ENCODE results near the gene TAF5. TPM values are rescaled to one million over a fixed set of nuclear protein-coding genes. Genes with fewer than 3 reads are reported as not detected.

Gene TAF5
- total and polyA plus RNA-seq, 2 of the 4 experiments (the other 2 are of a cell fraction): 1.9 to 3.6 TPM

DNA sequence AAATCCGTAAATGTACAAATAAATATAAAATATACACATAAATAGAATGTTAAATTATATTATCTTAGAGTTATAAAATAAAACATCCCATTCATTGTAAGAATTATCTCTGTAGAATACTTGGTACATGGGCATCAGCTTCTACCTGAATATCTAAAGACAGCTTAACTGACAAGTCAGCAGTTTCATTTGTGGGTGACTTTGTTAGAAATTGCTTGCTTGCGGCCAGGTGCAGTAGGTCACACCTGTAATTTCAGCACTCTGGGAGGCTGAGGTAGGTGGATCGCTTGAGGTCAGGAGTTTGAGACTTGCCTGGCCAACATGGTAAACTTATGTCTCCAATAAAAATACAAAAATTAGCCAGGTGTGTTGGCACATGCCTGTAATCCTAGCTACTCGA is 31.4 kb upstream of the TAF5 start:
- H3K79me1 ChIP-seq (ENCODE audit: low read depth in 1 of 2, low read length in 2 of 2): peaks cover 6 to 8% of the 10 kb centered on the region in 2 experiments; a peak in 3 of 4 replicates
- no peak overlapping the region for H3K18ac ChIP-seq (ENCODE audit: low read depth, low read length)
- H3K9me3 ChIP-seq (ENCODE audit: control insufficient read depth, insufficient read depth, low read length): no peaks in the 10 kb centered on the region

More for the DNA sequence above, 31.4 kb upstream of the TAF5 start:
- intact Hi-C loops (cut with micrococcal nuclease) (no loop called here), in situ Hi-C loops (cut with MboI; ENCODE audit: low sequenced_read_pairs) (no loop called here), dilution Hi-C loops (cut with HindIII; ENCODE audit: low sequenced_read_pairs, unreplicated experiment) (no loop called here)
- Histone ChIP-seq H4K5ac (ENCODE audit: low read depth, low read length) (no peak overlapping the region), H3K36me3 (ENCODE audit: control insufficient read depth, insufficient read depth, low read length) (peaks cover 23% of the 10 kb centered on the region), H3K56ac (ENCODE audit: extremely low read depth, insufficient read depth, low read length) (no peak overlapping the region), H3K4me2 (ENCODE audit: low read depth, low read length) (no peak overlapping the region), H2BK15ac (ENCODE audit: low read depth, low read length) (no peak overlapping the region), H3K9me1 (ENCODE audit: insufficient read depth, low read length) (no peaks in the 10 kb centered on the region), H3K9ac (ENCODE audit: low read depth, low read length) (no peak overlapping the region), H3K4me1 (ENCODE audit: control insufficient read depth, insufficient read depth, low read length) (no peaks in the 10 kb centered on the region), H3K27ac (ENCODE audit: insufficient read depth, low read length) (no peak overlapping the region), H3K27me3 (ENCODE audit: control insufficient read depth, insufficient read depth, low read length) (no peaks in the 10 kb centered on the region), H2AK5ac (ENCODE audit: low read depth, low read length) (no peak overlapping the region), H3K14ac (replicated peaks; ENCODE audit: low read depth, low read length) (no peak overlapping the region), H2BK20ac (ENCODE audit: low read depth, low read length) (no peak overlapping the region), H4K20me1 (ENCODE audit: insufficient read depth, low read length) (no peaks in the 10 kb centered on the region), H3K4ac (ENCODE audit: low read depth, low read length) (no peak overlapping the region), H3K4me3 (ENCODE audit: insufficient read depth, low read depth, low read length) (no peak overlapping the region), H3K23ac (ENCODE audit: low read depth, low read length) (no peak overlapping the region), H2BK120ac (ENCODE audit: low read depth, low read length) (no peak overlapping the region), H2AK9ac (replicated peaks; ENCODE audit: low read depth, low read length, poor library complexity) (no peak overlapping the region), H4K91ac (ENCODE audit: insufficient read depth, low read depth, low read length) (no peak overlapping the region), H4K8ac (ENCODE audit: low read depth in 2 of 2, low read length in 2 of 2) (no peak overlapping the region), H2BK5ac (ENCODE audit: low read depth, low read length, poor library complexity, severe bottlenecking) (no peak overlapping the region), H2AFZ (replicated peaks; ENCODE audit: low read length, poor library complexity) (no peak overlapping the region)
- ChIA-PET CTCF (no interaction called here), POLR2A (ENCODE audit: unreplicated experiment) (no interaction called here)
- DNase-seq: no peak
- whole genome bisulfite sequencing, 2 experiments (ENCODE audit: extremely low coverage in 2 of 2, insufficient read length in 1 of 2): no CpG with 5 or more reads among the region's 4 CpGs
- TF ChIP-seq BHLHE40 (IDR thresholded peaks at IDR 0.05; ENCODE audit: low read depth, low read length) (no peak), NFE2L2 (IDR thresholded peaks at IDR 0.05; ENCODE audit: low read depth, low read length) (no peak), CHD1 (IDR thresholded peaks at IDR 0.05; ENCODE audit: low read depth, low read length) (no peak), FOS (IDR thresholded peaks at IDR 0.05; ENCODE audit: low read depth, low read length) (no peak), MAFK (IDR thresholded peaks at IDR 0.05; ENCODE audit: low read depth, low read length) (peak; percentile 43; the same call in 1 of the 2 replicates), CEBPB (IDR thresholded peaks at IDR 0.05; ENCODE audit: low read depth, low read length) (no peak), RFX5 (IDR thresholded peaks at IDR 0.05; ENCODE audit: low read depth, low read length) (no peak)
- TF ChIP-seq, protein P1, sequence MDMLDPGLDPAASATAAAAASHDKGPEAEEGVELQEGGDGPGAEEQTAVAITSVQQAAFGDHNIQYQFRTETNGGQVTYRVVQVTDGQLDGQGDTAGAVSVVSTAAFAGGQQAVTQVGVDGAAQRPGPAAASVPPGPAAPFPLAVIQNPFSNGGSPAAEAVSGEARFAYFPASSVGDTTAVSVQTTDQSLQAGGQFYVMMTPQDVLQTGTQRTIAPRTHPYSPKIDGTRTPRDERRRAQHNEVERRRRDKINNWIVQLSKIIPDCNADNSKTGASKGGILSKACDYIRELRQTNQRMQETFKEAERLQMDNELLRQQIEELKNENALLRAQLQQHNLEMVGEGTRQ (IDR thresholded peaks at IDR 0.05; ENCODE audit: low read depth, low read length): no peak
- TF ChIP-seq, protein P2, sequence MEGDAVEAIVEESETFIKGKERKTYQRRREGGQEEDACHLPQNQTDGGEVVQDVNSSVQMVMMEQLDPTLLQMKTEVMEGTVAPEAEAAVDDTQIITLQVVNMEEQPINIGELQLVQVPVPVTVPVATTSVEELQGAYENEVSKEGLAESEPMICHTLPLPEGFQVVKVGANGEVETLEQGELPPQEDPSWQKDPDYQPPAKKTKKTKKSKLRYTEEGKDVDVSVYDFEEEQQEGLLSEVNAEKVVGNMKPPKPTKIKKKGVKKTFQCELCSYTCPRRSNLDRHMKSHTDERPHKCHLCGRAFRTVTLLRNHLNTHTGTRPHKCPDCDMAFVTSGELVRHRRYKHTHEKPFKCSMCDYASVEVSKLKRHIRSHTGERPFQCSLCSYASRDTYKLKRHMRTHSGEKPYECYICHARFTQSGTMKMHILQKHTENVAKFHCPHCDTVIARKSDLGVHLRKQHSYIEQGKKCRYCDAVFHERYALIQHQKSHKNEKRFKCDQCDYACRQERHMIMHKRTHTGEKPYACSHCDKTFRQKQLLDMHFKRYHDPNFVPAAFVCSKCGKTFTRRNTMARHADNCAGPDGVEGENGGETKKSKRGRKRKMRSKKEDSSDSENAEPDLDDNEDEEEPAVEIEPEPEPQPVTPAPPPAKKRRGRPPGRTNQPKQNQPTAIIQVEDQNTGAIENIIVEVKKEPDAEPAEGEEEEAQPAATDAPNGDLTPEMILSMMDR (conservative IDR thresholded peaks at IDR 0.05; ENCODE audit: low read depth, low read length): no peak
- no TSS peak for BruUV-seq (replicated peaks)
- ATAC-seq (ENCODE audit: low read depth): no peak

All from IMR-90 (cell line).